ENCODE data around the gene SPON1. TPM values are rescaled to one million over a fixed set of nuclear protein-coding genes. Genes with fewer than 3 reads are reported as not detected.

Gene SPON1
- total and polyA plus RNA-seq, 2 donors (not counting 1 experiment from before 2014, with no cell fraction given): 0.30 TPM; not detected in 1

DNA sequence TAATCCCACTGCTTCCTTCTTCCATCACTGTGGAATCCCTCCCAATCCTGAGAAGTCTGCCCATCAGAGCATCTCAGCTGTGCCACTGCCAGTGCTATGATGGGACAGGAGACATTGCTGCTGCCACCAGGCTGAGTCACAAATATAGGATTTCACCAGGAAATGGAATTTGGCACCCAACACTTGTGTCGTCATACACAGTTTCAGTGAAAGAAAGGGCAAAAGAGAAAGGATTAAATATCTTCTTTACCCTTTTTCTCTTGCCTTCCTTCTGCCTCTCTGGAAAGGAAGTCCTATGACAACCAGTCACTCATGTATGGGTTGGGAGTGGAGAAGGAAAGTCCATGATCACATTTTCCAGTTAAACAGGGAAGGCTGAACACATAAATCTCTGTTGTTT, 133.4 kb downstream of the SPON1 start:
- H3K4me2 ChIP-seq (replicated peaks; ENCODE audit: low read depth, low read length, poor library complexity, severe bottlenecking): no peak overlapping the region
- Mint-ChIP-seq H3K4me3 (no peak overlapping the region), H3K4me1 (no peaks in the 10 kb centered on the region), H3K27ac (no peak overlapping the region), H3K27me3 (peaks cover 3% of the 10 kb centered on the region), H3K9me3 (ENCODE audit: insufficient read depth) (no peaks in the 10 kb centered on the region)
- intact Hi-C loops (cut with micrococcal nuclease): no loop called here
- no peaks in the 10 kb centered on the region for H3K79me2 ChIP-seq (ENCODE audit: control insufficient read depth, insufficient read depth, low read length)
- H3K9ac ChIP-seq (ENCODE audit: low read length): no peak overlapping the region
- 100% methylated on average over 1 of the region's 1 CpG for WGBS (ENCODE audit: insufficient coverage)
- H3K27ac ChIP-seq (ENCODE audit: low read length in 2 of 2): no peak overlapping the region
- ATAC-seq (ENCODE audit: low read depth) (no peak), DNase-seq (no peak)
- no peak overlapping the region for H3K4me3 ChIP-seq (ENCODE audit: control extremely low read depth in 1 of 5, extremely low read depth in 1 of 5, insufficient read depth in 1 of 5, low read depth in 2 of 5, low read length in 4 of 5)
- no peaks in the 10 kb centered on the region for H3K4me1 ChIP-seq (ENCODE audit: control insufficient read depth in 2 of 2, insufficient read depth in 2 of 2, low read length in 2 of 2)
- H3K27me3 ChIP-seq (replicated peaks in 1 of 4; ENCODE audit: control extremely low read depth in 1 of 4, control insufficient read depth in 3 of 4, insufficient read depth in 4 of 4, low read length in 3 of 4): no peaks in the 10 kb centered on the region
- no peaks in the 10 kb centered on the region for H4K20me1 ChIP-seq (ENCODE audit: control insufficient read depth, insufficient read depth, low read length, poor library complexity, severe bottlenecking)
- no peaks in the 10 kb centered on the region for H3K9me3 ChIP-seq (ENCODE audit: control extremely low read depth in 1 of 3, control insufficient read depth in 2 of 3, insufficient read depth in 1 of 3, low read length in 2 of 3)
- POLR2A ChIA-PET: no interaction called here
- no peak overlapping the region for H2AFZ ChIP-seq (ENCODE audit: insufficient read depth, low read depth, low read length, poor library complexity, severe bottlenecking)
- TF ChIP-seq EZH2 (IDR thresholded peaks at IDR 0.05; ENCODE audit: borderline replicate concordance, insufficient read depth, low read depth, low read length, poor library complexity, severe bottlenecking): no peak
- TF ChIP-seq, protein P1, sequence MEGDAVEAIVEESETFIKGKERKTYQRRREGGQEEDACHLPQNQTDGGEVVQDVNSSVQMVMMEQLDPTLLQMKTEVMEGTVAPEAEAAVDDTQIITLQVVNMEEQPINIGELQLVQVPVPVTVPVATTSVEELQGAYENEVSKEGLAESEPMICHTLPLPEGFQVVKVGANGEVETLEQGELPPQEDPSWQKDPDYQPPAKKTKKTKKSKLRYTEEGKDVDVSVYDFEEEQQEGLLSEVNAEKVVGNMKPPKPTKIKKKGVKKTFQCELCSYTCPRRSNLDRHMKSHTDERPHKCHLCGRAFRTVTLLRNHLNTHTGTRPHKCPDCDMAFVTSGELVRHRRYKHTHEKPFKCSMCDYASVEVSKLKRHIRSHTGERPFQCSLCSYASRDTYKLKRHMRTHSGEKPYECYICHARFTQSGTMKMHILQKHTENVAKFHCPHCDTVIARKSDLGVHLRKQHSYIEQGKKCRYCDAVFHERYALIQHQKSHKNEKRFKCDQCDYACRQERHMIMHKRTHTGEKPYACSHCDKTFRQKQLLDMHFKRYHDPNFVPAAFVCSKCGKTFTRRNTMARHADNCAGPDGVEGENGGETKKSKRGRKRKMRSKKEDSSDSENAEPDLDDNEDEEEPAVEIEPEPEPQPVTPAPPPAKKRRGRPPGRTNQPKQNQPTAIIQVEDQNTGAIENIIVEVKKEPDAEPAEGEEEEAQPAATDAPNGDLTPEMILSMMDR (IDR thresholded peaks at IDR 0.05): no peak
- H3K36me3 ChIP-seq (replicated peaks in 1 of 2; ENCODE audit: control extremely low read depth in 1 of 2, control insufficient read depth in 1 of 2, extremely low read depth in 1 of 2, insufficient read depth in 2 of 2, low read length in 1 of 2): no peaks in the 10 kb centered on the region
- CTCF ChIA-PET: no interaction called here

DNA sequence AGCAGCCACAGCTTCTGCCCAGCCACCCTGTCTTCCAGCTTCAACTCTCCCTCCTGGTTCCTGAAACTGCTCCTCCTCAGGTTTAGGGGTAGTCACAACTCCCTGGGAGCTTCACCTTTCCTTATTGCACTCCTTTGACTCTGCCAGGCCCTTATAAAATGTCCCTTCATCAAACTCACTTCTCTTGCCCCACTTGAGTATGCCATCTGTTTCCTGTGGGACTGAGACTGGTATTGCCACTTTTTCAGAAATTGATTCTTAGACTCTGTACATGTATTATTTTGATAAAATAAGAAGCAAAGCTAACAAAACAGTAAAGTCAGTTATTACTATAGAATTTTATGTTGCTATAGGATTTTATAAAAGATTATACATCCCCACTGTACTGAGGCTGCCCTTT, 134.1 kb downstream of the SPON1 start:
- CTCF ChIA-PET: no interaction called here
- H3K4me2 ChIP-seq (replicated peaks; ENCODE audit: low read depth, low read length, poor library complexity, severe bottlenecking): no peak overlapping the region
- H3K9me3 ChIP-seq (ENCODE audit: control extremely low read depth in 1 of 3, control insufficient read depth in 2 of 3, insufficient read depth in 1 of 3, low read length in 2 of 3): no peaks in the 10 kb centered on the region
- H3K9ac ChIP-seq (ENCODE audit: low read length): no peak overlapping the region
- H3K4me1 Mint-ChIP-seq: no peaks in the 10 kb centered on the region
- no peak overlapping the region for H2AFZ ChIP-seq (ENCODE audit: insufficient read depth, low read depth, low read length, poor library complexity, severe bottlenecking)
- no peaks in the 10 kb centered on the region for H4K20me1 ChIP-seq (ENCODE audit: control insufficient read depth, insufficient read depth, low read length, poor library complexity, severe bottlenecking)
- H3K27me3 ChIP-seq (replicated peaks in 1 of 4; ENCODE audit: control extremely low read depth in 1 of 4, control insufficient read depth in 3 of 4, insufficient read depth in 4 of 4, low read length in 3 of 4): no peaks in the 10 kb centered on the region
- H3K36me3 ChIP-seq (replicated peaks in 1 of 2; ENCODE audit: control extremely low read depth in 1 of 2, control insufficient read depth in 1 of 2, extremely low read depth in 1 of 2, insufficient read depth in 2 of 2, low read length in 1 of 2): no peaks in the 10 kb centered on the region
- DNase-seq (no peak), ATAC-seq (ENCODE audit: low read depth) (no peak)
- H3K4me3 Mint-ChIP-seq: no peak overlapping the region
- no peak for TF ChIP-seq EZH2 (IDR thresholded peaks at IDR 0.05; ENCODE audit: borderline replicate concordance, insufficient read depth, low read depth, low read length, poor library complexity, severe bottlenecking)
- TF ChIP-seq, protein P1 (IDR thresholded peaks at IDR 0.05): no peak
- H3K27ac ChIP-seq (ENCODE audit: low read length in 2 of 2): no peak overlapping the region
- intact Hi-C loops (cut with micrococcal nuclease): no loop called here
- H3K27ac Mint-ChIP-seq: no peak overlapping the region
- POLR2A ChIA-PET: no interaction called here
- H3K27me3 Mint-ChIP-seq: peaks cover 3% of the 10 kb centered on the region
- no peaks in the 10 kb centered on the region for H3K79me2 ChIP-seq (ENCODE audit: control insufficient read depth, insufficient read depth, low read length)
- H3K4me3 ChIP-seq (ENCODE audit: control extremely low read depth in 1 of 5, extremely low read depth in 1 of 5, insufficient read depth in 1 of 5, low read depth in 2 of 5, low read length in 4 of 5): no peak overlapping the region
- no peaks in the 10 kb centered on the region for H3K4me1 ChIP-seq (ENCODE audit: control insufficient read depth in 2 of 2, insufficient read depth in 2 of 2, low read length in 2 of 2)
- H3K9me3 Mint-ChIP-seq (ENCODE audit: insufficient read depth): no peaks in the 10 kb centered on the region

All from B cell (primary cell).